Measurements from ENCODE around the gene UVSSA. TPM values are rescaled to one million over a fixed set of nuclear protein-coding genes. Genes with fewer than 3 reads are reported as not detected.

The UVSSA gene
- total RNA-seq, 4 donors from 2014 or later, result 13.5 to 114 (median 34.2) TPM

DNA sequence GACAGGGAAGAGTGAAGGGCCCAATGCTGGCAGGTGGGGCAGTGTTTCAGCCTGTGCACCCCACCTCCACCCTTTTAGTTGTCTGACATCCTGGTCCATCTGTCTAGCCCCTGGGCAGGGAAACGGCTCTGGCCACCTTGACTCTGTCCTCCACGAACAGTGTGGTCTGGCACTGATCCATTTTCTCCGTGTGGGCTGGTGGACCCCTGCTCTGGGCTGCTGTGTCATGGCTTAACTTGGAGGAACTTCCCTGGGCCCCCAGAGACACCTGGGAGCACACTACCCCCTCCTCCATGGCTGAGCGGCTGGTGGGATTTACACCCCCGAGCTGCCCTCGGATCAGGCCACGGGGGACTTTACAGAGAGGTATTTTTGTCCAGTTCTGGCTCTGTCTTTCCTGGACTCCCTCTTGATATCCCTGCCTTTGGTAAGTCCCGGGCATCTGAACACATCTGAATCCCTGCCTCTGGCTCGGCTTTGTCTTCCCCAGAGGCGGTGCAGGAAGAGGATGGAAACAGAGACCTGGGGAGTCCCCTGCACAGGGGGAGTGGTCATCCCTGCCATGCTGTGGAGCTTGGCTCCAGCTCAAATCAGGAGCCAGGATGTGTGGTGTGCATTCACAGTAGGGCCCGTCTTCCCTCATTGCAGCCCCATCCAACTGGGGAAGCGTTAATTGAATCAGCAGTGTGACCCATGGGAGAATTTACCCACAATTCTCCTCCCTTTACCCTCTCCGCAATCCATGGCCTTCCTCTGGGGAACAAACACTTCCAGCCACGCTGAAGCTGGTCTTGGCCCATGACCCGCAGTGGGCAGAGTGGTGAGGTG is 65.6 kb downstream of the UVSSA start:
- Histone ChIP-seq H3K36me3 (no peaks in the 10 kb centered on the region), H3K27ac (no peak overlapping the region), H3K27me3 (peaks cover 96% of the 10 kb centered on the region), H3K4me1 (peaks cover 0 to 2% (median 0%) of the 10 kb centered on the region in 4 donors), H3K4me3 (no peak overlapping the region), H3K9me3 (no peaks in the 10 kb centered on the region)
- in situ Hi-C loops (cut with MboI; ENCODE audit: low pct_ligation_motif_present in 1 of 4, low pct_unique_long_range_greater_than_20kb in 1 of 4, low sequenced_read_pairs in 3 of 4), result no loop called here
- intact Hi-C loops (cut with DNase I; ENCODE audit: low total_unique reads), result no loop called here
- no peak for DNase-seq
- WGBS, 2 donors (ENCODE audit: low coverage in 1 of 2), result 59 to 80% methylated on average over 1 to 15 of the region's 15 CpGs
- TF ChIP-seq POLR2AphosphoS5 (IDR thresholded peaks at IDR 0.05) (no peak), EP300 (IDR thresholded peaks at IDR 0.05; ENCODE audit: low read depth) (no peak)

- Histone ChIP-seq H3K4me3 (no peak overlapping the region), H3K27me3 (peaks cover 96% of the 10 kb centered on the region), H3K9me3 (no peaks in the 10 kb centered on the region), H3K4me1 (no peaks in the 10 kb centered on the region), H3K27ac (no peak overlapping the region), H3K36me3 (no peaks in the 10 kb centered on the region)
- in situ Hi-C loops (cut with MboI; ENCODE audit: low pct_ligation_motif_present in 1 of 4, low pct_unique_long_range_greater_than_20kb in 1 of 4, low sequenced_read_pairs in 3 of 4), result no loop called here
- 72% methylated on average over 16 of the region's 16 CpGs; no CpG with 5 or more reads in 1 of the 2 donors for WGBS, 2 donors (ENCODE audit: low coverage in 1 of 2)
- intact Hi-C loops (cut with DNase I; ENCODE audit: low total_unique reads), result no loop called here
- TF ChIP-seq POLR2AphosphoS5 (IDR thresholded peaks at IDR 0.05) (no peak), POLR2A (IDR thresholded peaks at IDR 0.05) (no peak), EP300 (IDR thresholded peaks at IDR 0.05; ENCODE audit: low read depth) (no peak)
- TF ChIP-seq, protein P1, sequence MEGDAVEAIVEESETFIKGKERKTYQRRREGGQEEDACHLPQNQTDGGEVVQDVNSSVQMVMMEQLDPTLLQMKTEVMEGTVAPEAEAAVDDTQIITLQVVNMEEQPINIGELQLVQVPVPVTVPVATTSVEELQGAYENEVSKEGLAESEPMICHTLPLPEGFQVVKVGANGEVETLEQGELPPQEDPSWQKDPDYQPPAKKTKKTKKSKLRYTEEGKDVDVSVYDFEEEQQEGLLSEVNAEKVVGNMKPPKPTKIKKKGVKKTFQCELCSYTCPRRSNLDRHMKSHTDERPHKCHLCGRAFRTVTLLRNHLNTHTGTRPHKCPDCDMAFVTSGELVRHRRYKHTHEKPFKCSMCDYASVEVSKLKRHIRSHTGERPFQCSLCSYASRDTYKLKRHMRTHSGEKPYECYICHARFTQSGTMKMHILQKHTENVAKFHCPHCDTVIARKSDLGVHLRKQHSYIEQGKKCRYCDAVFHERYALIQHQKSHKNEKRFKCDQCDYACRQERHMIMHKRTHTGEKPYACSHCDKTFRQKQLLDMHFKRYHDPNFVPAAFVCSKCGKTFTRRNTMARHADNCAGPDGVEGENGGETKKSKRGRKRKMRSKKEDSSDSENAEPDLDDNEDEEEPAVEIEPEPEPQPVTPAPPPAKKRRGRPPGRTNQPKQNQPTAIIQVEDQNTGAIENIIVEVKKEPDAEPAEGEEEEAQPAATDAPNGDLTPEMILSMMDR (IDR thresholded peaks at IDR 0.05), result no peak
- DNase-seq, result no peak
These were observed 66.2 kb downstream of the UVSSA start for GRCh38 chr4:1413204-1413663.

DNA sequence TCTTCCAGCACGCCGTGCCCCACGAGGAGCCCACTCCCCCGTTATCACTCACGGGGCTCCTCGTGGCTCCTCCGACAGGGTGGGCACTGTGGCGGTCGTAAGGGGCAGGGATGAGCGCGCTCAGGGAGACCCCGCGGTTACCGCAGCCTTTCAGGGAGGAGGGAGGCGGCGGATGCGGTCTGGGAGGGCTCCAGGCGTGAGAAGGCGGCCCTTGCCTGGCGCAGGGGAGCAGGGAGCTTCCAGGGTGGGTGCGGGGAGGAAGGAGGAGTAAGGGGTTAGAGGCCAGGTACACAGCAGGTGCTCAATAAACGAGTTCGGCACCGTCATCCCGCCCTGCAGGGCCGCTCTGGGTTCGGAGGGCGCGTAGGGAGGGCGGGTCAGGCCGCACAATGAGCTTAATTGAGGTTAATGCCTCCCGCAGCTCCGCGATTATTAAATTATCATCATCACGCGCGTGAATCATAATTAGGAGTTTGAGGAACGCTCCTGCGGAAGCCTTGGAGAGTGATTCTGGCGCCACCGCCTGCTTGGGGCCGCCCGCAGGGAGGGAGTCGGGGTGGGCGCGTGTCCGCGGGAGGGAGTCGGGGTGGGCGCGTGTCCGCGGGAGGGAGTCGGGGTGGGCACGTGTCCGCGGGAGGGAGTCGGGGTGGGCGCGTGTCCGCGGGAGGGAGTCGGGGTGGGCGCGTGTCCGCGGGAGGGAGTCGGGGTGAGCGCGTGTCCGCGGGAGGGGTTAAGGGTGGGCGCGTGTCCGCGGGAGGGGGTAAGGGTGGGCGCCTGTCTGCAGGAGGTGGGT is 66.9 kb downstream of the UVSSA start:
- DNase-seq, result no peak
- H3K27me3 ChIP-seq, result peaks cover 96% of the 10 kb centered on the region

DNA sequence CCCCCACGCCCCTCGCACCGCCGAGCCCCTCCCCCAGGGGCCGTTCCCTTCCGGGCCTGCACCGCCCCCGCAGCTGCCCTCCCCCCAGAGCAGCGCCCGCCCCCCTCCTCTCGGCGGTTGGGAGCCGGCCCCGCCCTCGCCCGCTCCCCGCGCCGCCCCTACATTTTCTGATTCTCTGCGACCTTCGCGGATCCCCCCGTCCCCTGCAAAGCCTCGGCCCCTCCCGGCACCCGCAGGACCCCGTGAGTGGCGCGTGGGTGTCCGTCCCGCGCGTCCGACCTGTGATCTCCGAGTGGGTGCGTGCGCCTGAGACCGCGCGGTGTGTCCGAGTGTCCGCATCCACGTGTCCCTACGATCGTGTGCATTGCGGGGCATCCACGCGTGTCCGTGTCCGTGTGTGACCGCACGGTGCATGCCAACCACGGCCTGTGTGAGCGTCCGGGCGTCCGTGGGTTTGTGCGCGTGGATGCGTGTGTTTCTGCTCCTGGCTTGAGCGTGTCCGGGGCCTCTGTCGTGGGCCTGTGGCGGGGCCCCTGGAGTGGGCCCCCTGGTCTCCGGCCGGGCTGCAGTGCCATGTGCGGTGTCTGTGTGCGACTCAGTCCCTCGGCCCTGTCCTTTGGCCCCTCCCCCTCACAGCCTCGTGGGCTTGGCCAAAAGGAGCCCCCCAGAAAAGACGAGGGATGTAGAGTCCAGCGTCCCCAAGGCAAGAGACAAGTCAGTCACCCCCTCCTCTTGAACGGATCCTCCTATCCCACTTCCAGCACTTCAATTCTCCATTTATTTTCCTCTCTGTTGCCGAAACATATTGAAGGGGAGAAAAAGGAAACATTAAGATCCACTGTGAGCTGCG is 68.0 kb downstream of the UVSSA start:
- no peak overlapping the region for H3K4me3 ChIP-seq
- DNase-seq, result no peak
- in situ Hi-C loops (cut with MboI; ENCODE audit: low pct_ligation_motif_present in 1 of 4, low pct_unique_long_range_greater_than_20kb in 1 of 4, low sequenced_read_pairs in 3 of 4), result no loop called here
- no peaks in the 10 kb centered on the region for H3K4me1 ChIP-seq
- 18 to 61% methylated on average over 3 to 52 of the region's 75 CpGs for WGBS, 2 donors (ENCODE audit: low coverage in 1 of 2)
- H3K27me3 ChIP-seq, result peaks cover 96% of the 10 kb centered on the region
- H3K27ac ChIP-seq, result no peak overlapping the region
- intact Hi-C loops (cut with DNase I; ENCODE audit: low total_unique reads), result no loop called here
- TF ChIP-seq POLR2A (IDR thresholded peaks at IDR 0.05), result no peak
- TF ChIP-seq POLR2AphosphoS5 (IDR thresholded peaks at IDR 0.05), result no peak
- TF ChIP-seq, protein P1 (IDR thresholded peaks at IDR 0.05), result no peak
- TF ChIP-seq EP300 (IDR thresholded peaks at IDR 0.05; ENCODE audit: low read depth), result no peak
- no peaks in the 10 kb centered on the region for H3K36me3 ChIP-seq
- no peaks in the 10 kb centered on the region for H3K9me3 ChIP-seq

More for the DNA sequence above, 66.9 kb downstream of the UVSSA start:
- Histone ChIP-seq H3K4me1 (no peaks in the 10 kb centered on the region), H3K9me3 (no peaks in the 10 kb centered on the region), H3K36me3 (no peaks in the 10 kb centered on the region), H3K27ac (no peak overlapping the region), H3K4me3 (no peak overlapping the region)
- in situ Hi-C loops (cut with MboI; ENCODE audit: low pct_ligation_motif_present in 1 of 4, low pct_unique_long_range_greater_than_20kb in 1 of 4, low sequenced_read_pairs in 3 of 4), result no loop called here
- 39 to 85% methylated on average over 4 to 41 of the region's 77 CpGs for WGBS, 2 donors (ENCODE audit: low coverage in 1 of 2)
- no peak for TF ChIP-seq EP300 (IDR thresholded peaks at IDR 0.05; ENCODE audit: low read depth)
- intact Hi-C loops (cut with DNase I; ENCODE audit: low total_unique reads), result no loop called here
